Esophagus muscularis mucosa (tissue), 3 donors: ENCODE results near the gene RASGRF2.

Experiments used
- POLR2A ChIP-seq: fragments of 450-650 bp; IDR thresholded peaks from one replicate; pipeline ENCODE4 v1.6.1; 2017; ENCODE audit warnings: antibody characterized with exemption, moderate library complexity, mild to moderate bottlenecking, low read depth
- POLR2AphosphoS5 ChIP-seq, 2 donors: sonication (generic); formaldehyde crosslinking; IDR thresholded peaks; one replicate each; pipeline ENCODE4 v1.6.1; 2017; ENCODE audit warnings: antibody characterized with exemption in 2 of 2
- TF ChIP-seq, protein P1 (sequence below), 3 experiments: fragments of 200-600 bp in 2 of 3; fragments of 450-650 bp in 1 of 3; sonication (generic) in 2 of 3; IDR thresholded peaks; one replicate each; pipeline ENCODE4 v1.5.1; 2017 to 2019; ENCODE audit warnings: antibody characterized with exemption in 3 of 3, mild to moderate bottlenecking in 2 of 3, moderate library complexity in 1 of 3

DNA sequence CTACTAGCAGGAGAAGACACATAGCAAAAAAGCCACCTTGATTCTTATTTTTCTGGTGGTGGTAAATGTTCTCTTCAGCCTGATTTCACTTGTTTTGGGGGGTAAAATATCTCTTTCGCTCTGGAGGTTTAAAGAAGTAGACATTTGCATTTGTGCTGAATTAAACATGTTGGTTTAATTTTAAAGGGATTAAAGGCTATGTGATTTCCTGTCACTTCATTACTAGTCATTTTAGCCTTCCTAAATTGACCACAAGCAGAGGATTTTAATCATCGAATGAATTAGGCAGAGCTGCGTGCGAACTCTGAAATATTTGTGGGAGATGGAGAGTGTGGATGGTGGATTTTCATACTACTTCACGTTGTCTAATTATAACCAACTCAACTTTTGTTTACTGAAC is 4.8 kb downstream of the RASGRF2 start:
- TF ChIP-seq, protein P1, sequence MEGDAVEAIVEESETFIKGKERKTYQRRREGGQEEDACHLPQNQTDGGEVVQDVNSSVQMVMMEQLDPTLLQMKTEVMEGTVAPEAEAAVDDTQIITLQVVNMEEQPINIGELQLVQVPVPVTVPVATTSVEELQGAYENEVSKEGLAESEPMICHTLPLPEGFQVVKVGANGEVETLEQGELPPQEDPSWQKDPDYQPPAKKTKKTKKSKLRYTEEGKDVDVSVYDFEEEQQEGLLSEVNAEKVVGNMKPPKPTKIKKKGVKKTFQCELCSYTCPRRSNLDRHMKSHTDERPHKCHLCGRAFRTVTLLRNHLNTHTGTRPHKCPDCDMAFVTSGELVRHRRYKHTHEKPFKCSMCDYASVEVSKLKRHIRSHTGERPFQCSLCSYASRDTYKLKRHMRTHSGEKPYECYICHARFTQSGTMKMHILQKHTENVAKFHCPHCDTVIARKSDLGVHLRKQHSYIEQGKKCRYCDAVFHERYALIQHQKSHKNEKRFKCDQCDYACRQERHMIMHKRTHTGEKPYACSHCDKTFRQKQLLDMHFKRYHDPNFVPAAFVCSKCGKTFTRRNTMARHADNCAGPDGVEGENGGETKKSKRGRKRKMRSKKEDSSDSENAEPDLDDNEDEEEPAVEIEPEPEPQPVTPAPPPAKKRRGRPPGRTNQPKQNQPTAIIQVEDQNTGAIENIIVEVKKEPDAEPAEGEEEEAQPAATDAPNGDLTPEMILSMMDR (IDR thresholded peaks at IDR 0.05), result no peak
- TF ChIP-seq POLR2AphosphoS5 (IDR thresholded peaks at IDR 0.05), result no peak
- no peak for TF ChIP-seq POLR2A
